GM18498 (cell line): ENCODE measurements around the gene TMEM181.
"Not testable (repeated sequence)": the region's sequence is repeated elsewhere in the genome, so short reads cannot be mapped to it uniquely, and the experiment has no call there.

Source experiments
- ATAC-seq: cut with Tn5 transposase; IDR thresholded peaks from one replicate; pipeline ENCODE4 v1.9.1; 2021; ENCODE audit warnings: mild to moderate bottlenecking, moderate library complexity; ENCODE audit not compliant: unreplicated experiment

TMEM181 gene

GRCh38 chr6:158677094-158677493, 117.2 kb downstream of the TMEM181 start:
- ATAC-seq, result not testable (repeated sequence)

GRCh38 chr6:158677906-158678578, 118.2 kb downstream of the TMEM181 start:
- ATAC-seq, result no peak

- ATAC-seq, result no peak
These were observed 120.1 kb downstream of the TMEM181 start for GRCh38 chr6:158680015-158680414.

- no peak for ATAC-seq
These were observed 120.6 kb downstream of the TMEM181 start for GRCh38 chr6:158680481-158680880.

- ATAC-seq, result no peak
These were observed 124.4 kb downstream of the TMEM181 start for GRCh38 chr6:158684311-158684710.

GRCh38 chr6:158684745-158685324, 124.9 kb downstream of the TMEM181 start:
- ATAC-seq, result no peak
